ENCODE results near the gene TBX18.

- TF ChIP-seq POLR2A (IDR thresholded peaks at IDR 0.05) (no peak), CTCF (IDR thresholded peaks at IDR 0.05) (no peak), POLR2AphosphoS5 (IDR thresholded peaks at IDR 0.05) (no peak)
Measured at GRCh38 chr6:84785671-84786070, 21.3 kb upstream of the TBX18 start.

Measured in breast epithelium (tissue), 3 donors.